B cell (primary cell): ENCODE results near the gene RGS6. TPM values are rescaled to one million over a fixed set of nuclear protein-coding genes. Genes with fewer than 3 reads are reported as not detected.

ENCODE experiments used
- ATAC-seq: fragments of 200-7000 bp; cut with Tn5 transposase; one replicate; pipeline ENCODE4 v1.10.0; 2021; ENCODE audit warnings: low read depth, mild to moderate bottlenecking, moderate number of reproducible peaks, moderate library complexity
- CTCF ChIA-PET: fragments of 350-600 bp; sonication (Branson Sonifier 250); formaldehyde crosslinking; loops from one replicate; lab custom pipeline; 2021; ENCODE audit warnings: antibody characterized with exemption, inconsistent platforms; lab: Charles Lee
- POLR2A ChIA-PET: fragments of 350-600 bp; sonication (Branson Sonifier 250); formaldehyde crosslinking; loops from one replicate; lab custom pipeline; 2021; ENCODE audit warnings: antibody characterized with exemption; lab: Charles Lee
- DNase-seq: peaks from one replicate; pipeline ENCODE4 v3.0.0; 2013
- H2AFZ ChIP-seq: 2 replicates; pipeline ENCODE4 v1.6.1; 2012; ENCODE audit warnings: mild to moderate bottlenecking, low read depth, low read length; ENCODE audit not compliant: insufficient read depth, poor library complexity, severe bottlenecking
- H3K27ac ChIP-seq, 2 donors: 1 replicate in 1 of 2; 2 replicates in 1 of 2; pipeline ENCODE4 v1.5.1; 2012 to 2013; ENCODE audit warnings: low read length in 2 of 2, mild to moderate bottlenecking in 2 of 2, moderate library complexity in 1 of 2
- H3K27me3 ChIP-seq, 4 experiments: fragments of 200-600 bp in 1 of 4; sonication (generic) in 1 of 4; replicated peaks in 1 of 4; 1 replicate in 2 of 4; 2 replicates in 2 of 4; pipeline versions ENCODE4 v1.6.1 to v1.7.0; 2013 to 2016; ENCODE audit warnings: low read length in 3 of 4, mild to moderate bottlenecking in 2 of 4, mixed read lengths in 1 of 4, moderate library complexity in 1 of 4; ENCODE audit not compliant: insufficient read depth in 4 of 4, control insufficient read depth in 3 of 4; ENCODE audit errors: control extremely low read depth in 1 of 4
- H3K36me3 ChIP-seq, 2 experiments: replicated peaks in 1 of 2; 1 replicate in 1 of 2; 2 replicates in 1 of 2; pipeline versions ENCODE4 v1.6.1 to v1.7.1; 2013; ENCODE audit warnings: low read length in 1 of 2; ENCODE audit not compliant: insufficient read depth in 2 of 2, control insufficient read depth in 1 of 2; ENCODE audit errors: control extremely low read depth in 1 of 2, extremely low read depth in 1 of 2
- H3K4me1 ChIP-seq, 2 donors: fragments of 200-600 bp in 1 of 2; sonication (generic) in 1 of 2; 1 replicate in 1 of 2; 2 replicates in 1 of 2; pipeline versions ENCODE4 v1.5.1 to v1.6.1; 2013 to 2017; ENCODE audit warnings: low read length in 2 of 2; ENCODE audit not compliant: control insufficient read depth in 2 of 2, insufficient read depth in 2 of 2
- H3K4me2 ChIP-seq: replicated peaks from 2 replicates; pipeline ENCODE3; 2012; ENCODE audit warnings: mild to moderate bottlenecking, low read depth, low read length; ENCODE audit not compliant: poor library complexity, severe bottlenecking
- H3K4me3 ChIP-seq, 5 experiments: fragments of 200-600 bp in 1 of 5; sonication (generic) in 1 of 5; 1 replicate in 3 of 5; 2 replicates in 2 of 5; pipeline versions ENCODE4 v1.5.1 to v1.7.0; 2011 to 2016; ENCODE audit warnings: low read length in 4 of 5, mild to moderate bottlenecking in 4 of 5, low read depth in 2 of 5, control low read depth in 1 of 5, moderate library complexity in 1 of 5; ENCODE audit not compliant: insufficient read depth in 1 of 5; ENCODE audit errors: control extremely low read depth in 1 of 5, extremely low read depth in 1 of 5
- H3K79me2 ChIP-seq: fragments of 200-600 bp; sonication (generic); one replicate; pipeline ENCODE4 v1.6.0; 2016; ENCODE audit warnings: low read length; ENCODE audit not compliant: control insufficient read depth, insufficient read depth
- H3K9ac ChIP-seq: fragments of 200-600 bp; sonication (generic); 2 replicates; pipeline ENCODE4 v1.6.1; 2017; ENCODE audit warnings: mild to moderate bottlenecking, low read length, moderate library complexity
- H3K9me3 ChIP-seq, 3 donors: one replicate each; pipeline versions ENCODE4 v1.6.1 to v1.7.1; 2013; ENCODE audit warnings: low read length in 2 of 3; ENCODE audit not compliant: control insufficient read depth in 2 of 3, insufficient read depth in 1 of 3; ENCODE audit errors: control extremely low read depth in 1 of 3
- H4K20me1 ChIP-seq: 2 replicates; pipeline ENCODE4 v1.6.0; 2012; ENCODE audit warnings: mild to moderate bottlenecking, low read length; ENCODE audit not compliant: insufficient read depth, control insufficient read depth, poor library complexity, severe bottlenecking
- H3K27ac Mint-ChIP-seq: one replicate; pipeline ENCODE4 v1.8.0; 2021; ENCODE audit warnings: mixed read lengths
- H3K27me3 Mint-ChIP-seq: one replicate; pipeline ENCODE4 v1.8.0; 2021; ENCODE audit warnings: mixed read lengths
- H3K4me1 Mint-ChIP-seq: one replicate; pipeline ENCODE4 v1.8.0; 2021; ENCODE audit warnings: mixed read lengths
- H3K4me3 Mint-ChIP-seq: one replicate; pipeline ENCODE4 v1.8.0; 2021; ENCODE audit warnings: mixed read lengths
- H3K9me3 Mint-ChIP-seq: one replicate; pipeline ENCODE4 v1.8.0; 2022; ENCODE audit warnings: mixed read lengths; ENCODE audit not compliant: insufficient read depth
- EZH2 ChIP-seq: IDR thresholded peaks from 2 replicates; pipeline ENCODE4 v1.6.1; 2012; ENCODE audit warnings: borderline replicate concordance, low read depth, mild to moderate bottlenecking, moderate library complexity, low read length; ENCODE audit not compliant: insufficient read depth, poor library complexity, severe bottlenecking
- WGBS: methylation state at CpG from one replicate; pipeline ENCODE4 v1.1.5; 2013; ENCODE audit warnings: missing lambda C conversion rate; ENCODE audit not compliant: insufficient coverage; 5-methylcytosine and 5-hydroxymethylcytosine counted together
- intact Hi-C: fragments of 100-400 bp; cut with micrococcal nuclease; formaldehyde crosslinking; loops from one replicate; pipeline ENCODE4 v1.10.0; 2022
- polyA plus RNA-seq: library from polyadenylated mRNA; depleted of rRNA; stranded (reverse); fragments of >200 nt; gene quantifications from 2 replicates; pipeline ENCODE4 v1.2.3, GENCODE V29; 2012
- total RNA-seq, 2 donors: library from RNA; stranded (reverse); fragments of 120-200 nt in 1 of 2; gene quantifications; 1 replicate in 1 of 2; 2 replicates in 1 of 2; pipeline versions ENCODE4 v1.2.3 to v1.2.4, GENCODE V29; 2013 to 2022
- TF ChIP-seq, protein P1 (sequence below): fragments of 200-600 bp; IDR thresholded peaks from one replicate; pipeline ENCODE4 v1.8.0; 2022; ENCODE audit warnings: antibody characterized with exemption, mild to moderate bottlenecking

RGS6 gene
- total and polyA plus RNA-seq, 2 donors (not counting 1 experiment from before 2014, with no cell fraction given), result 0.07 TPM; not detected in 1

DNA sequence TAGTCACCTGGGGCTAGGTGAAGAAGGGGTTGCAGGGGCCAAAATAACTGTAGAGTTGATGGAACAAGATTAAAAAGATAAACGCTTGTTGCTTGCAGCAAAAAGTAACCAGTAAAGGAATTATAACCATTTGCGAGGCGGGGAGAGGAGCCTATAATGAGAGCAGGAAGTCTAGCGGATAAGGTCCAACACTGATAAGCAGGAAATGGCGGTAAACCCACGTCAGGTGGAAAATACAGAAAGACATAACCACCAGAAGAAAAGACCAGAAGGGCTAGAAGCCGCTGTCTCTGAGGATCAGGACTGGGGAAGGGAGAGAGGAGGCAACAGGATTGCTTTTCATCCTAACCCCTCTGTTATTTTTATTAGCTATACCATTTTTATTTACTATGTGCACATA lies 658.3 kb downstream of the RGS6 start:
- POLR2A ChIA-PET, result no interaction called here
- Histone ChIP-seq H3K4me1 (peaks cover 41 to 45% of the 10 kb centered on the region in 2 donors), H3K36me3 (no peaks in the 10 kb centered on the region), H3K27ac (peak overlapping the region in 1 of 2 donors; percentile 40), H3K27me3 (no peaks in the 10 kb centered on the region), H3K9ac (peak overlapping the region; percentile 36), H2AFZ (peak overlapping the region; percentile 62), H3K9me3 (peaks cover 0 to 1% (median 0%) of the 10 kb centered on the region in 3 donors), H3K79me2 (no peaks in the 10 kb centered on the region), H4K20me1 (no peaks in the 10 kb centered on the region), H3K4me3 (peak overlapping the region in 3 of 5 experiments; percentile 6 to 27 (median 21)), H3K4me2 (peak overlapping the region; percentile 65)
- intact Hi-C loops, result loop anchor here (10.0 kb wide), 1 partner anchor 304 kb away; the partner anchor contains the start of gene DPF3
- peak overlapping the region; percentile 79 for H3K27ac Mint-ChIP-seq
- H3K4me3 Mint-ChIP-seq, result peak overlapping the region; percentile 86
- H3K4me1 Mint-ChIP-seq, result peaks cover 55% of the 10 kb centered on the region
- DNase-seq (peak; percentile 50), ATAC-seq (peak; percentile 41)
- no peaks in the 10 kb centered on the region for H3K9me3 Mint-ChIP-seq
- TF ChIP-seq EZH2, result no peak
- TF ChIP-seq, protein P1, sequence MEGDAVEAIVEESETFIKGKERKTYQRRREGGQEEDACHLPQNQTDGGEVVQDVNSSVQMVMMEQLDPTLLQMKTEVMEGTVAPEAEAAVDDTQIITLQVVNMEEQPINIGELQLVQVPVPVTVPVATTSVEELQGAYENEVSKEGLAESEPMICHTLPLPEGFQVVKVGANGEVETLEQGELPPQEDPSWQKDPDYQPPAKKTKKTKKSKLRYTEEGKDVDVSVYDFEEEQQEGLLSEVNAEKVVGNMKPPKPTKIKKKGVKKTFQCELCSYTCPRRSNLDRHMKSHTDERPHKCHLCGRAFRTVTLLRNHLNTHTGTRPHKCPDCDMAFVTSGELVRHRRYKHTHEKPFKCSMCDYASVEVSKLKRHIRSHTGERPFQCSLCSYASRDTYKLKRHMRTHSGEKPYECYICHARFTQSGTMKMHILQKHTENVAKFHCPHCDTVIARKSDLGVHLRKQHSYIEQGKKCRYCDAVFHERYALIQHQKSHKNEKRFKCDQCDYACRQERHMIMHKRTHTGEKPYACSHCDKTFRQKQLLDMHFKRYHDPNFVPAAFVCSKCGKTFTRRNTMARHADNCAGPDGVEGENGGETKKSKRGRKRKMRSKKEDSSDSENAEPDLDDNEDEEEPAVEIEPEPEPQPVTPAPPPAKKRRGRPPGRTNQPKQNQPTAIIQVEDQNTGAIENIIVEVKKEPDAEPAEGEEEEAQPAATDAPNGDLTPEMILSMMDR, result no peak
- 13% methylated on average over 4 of the region's 7 CpGs for WGBS
- CTCF ChIA-PET, result interaction anchor here (1.5 kb wide), 1 partner anchor 42 kb away, joined by 3 read pairs; no protein-coding TSS in a partner anchor
- H3K27me3 Mint-ChIP-seq, result no peaks in the 10 kb centered on the region

DNA sequence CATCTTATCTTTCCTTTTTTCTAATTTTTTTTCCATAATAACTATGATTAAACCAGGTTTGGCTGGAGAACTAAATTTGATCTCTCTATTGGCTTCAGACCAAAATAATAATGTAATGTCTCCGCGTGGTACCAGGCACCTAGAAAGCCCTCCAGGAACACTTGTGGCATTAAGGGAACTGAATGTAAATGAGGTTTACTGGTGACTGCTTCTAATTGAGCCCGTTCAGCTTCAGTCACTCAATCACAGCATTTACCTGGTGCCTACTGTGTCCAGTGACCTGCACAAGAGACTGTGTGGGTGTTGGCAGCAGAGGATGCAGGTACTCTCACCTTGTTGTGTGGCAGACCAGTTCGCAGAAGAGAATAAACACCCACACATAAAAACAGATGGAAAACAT lies 659.2 kb downstream of the RGS6 start:
- intact Hi-C loops, result loop anchor here (10.0 kb wide), 1 partner anchor 303 kb away; the partner anchor contains the start of gene DPF3

More for the DNA sequence above, 659.2 kb downstream of the RGS6 start:
- Mint-ChIP-seq H3K4me1 (peaks cover 59% of the 10 kb centered on the region), H3K27ac (no peak overlapping the region), H3K9me3 (no peaks in the 10 kb centered on the region), H3K27me3 (no peaks in the 10 kb centered on the region), H3K4me3 (no peak overlapping the region)
- H3K4me3 ChIP-seq, result no peak overlapping the region
- no peaks in the 10 kb centered on the region for H4K20me1 ChIP-seq
- ChIA-PET CTCF (no interaction called here), POLR2A (no interaction called here)
- no peaks in the 10 kb centered on the region for H3K36me3 ChIP-seq
- no peaks in the 10 kb centered on the region for H3K79me2 ChIP-seq
- H3K4me1 ChIP-seq, result peaks cover 41 to 45% of the 10 kb centered on the region in 2 donors
- no peak overlapping the region for H2AFZ ChIP-seq
- no peaks in the 10 kb centered on the region for H3K27me3 ChIP-seq
- H3K27ac ChIP-seq, result no peak overlapping the region
- H3K9me3 ChIP-seq, result peaks cover 0 to 1% (median 0%) of the 10 kb centered on the region in 3 donors
- TF ChIP-seq, protein P1, result no peak
- TF ChIP-seq EZH2, result no peak
- no peak for DNase-seq
- ATAC-seq, result no peak
- H3K9ac ChIP-seq, result no peak overlapping the region
- no peak overlapping the region for H3K4me2 ChIP-seq
- 80% methylated on average over 1 of the region's 4 CpGs for WGBS
